BLaER1 treated with 17β-estradiol and CSF1 and Interleukin-3, amounts not matched to agents 10 nM and 100 nM (cell line): ENCODE data around the gene MASP2.
"Not testable (repeated sequence)": the region's sequence is repeated elsewhere in the genome, so short reads cannot be mapped to it uniquely, and the experiment has no call there.

Experiments used
- H3K27ac ChIP-seq, 11 experiments: shearing (Covaris generic); formaldehyde crosslinking; 2 replicates each; pipeline ENCODE4 v1.8.1; 2022
- H3K27me3 ChIP-seq, 11 experiments: shearing (Covaris generic); formaldehyde crosslinking; 2 replicates each; pipeline ENCODE4 v1.8.1; 2022
- H3K36me3 ChIP-seq, 11 experiments: shearing (Covaris generic); formaldehyde crosslinking; 2 replicates each; pipeline ENCODE4 v1.8.1; 2022
- H3K4me1 ChIP-seq, 10 experiments: shearing (Covaris generic); formaldehyde crosslinking; 2 replicates each; pipeline ENCODE4 v1.8.1; 2022
- H3K4me2 ChIP-seq, 11 experiments: shearing (Covaris generic); formaldehyde crosslinking; 2 replicates each; pipeline ENCODE4 v1.8.1; 2022
- H3K4me3 ChIP-seq, 10 experiments: shearing (Covaris generic); formaldehyde crosslinking; 2 replicates each; pipeline ENCODE4 v1.8.1; 2022
- H3K9ac ChIP-seq, 11 experiments: shearing (Covaris generic); formaldehyde crosslinking; 2 replicates each; pipeline ENCODE4 v1.8.1; 2022
- H3K9me3 ChIP-seq, 11 experiments: shearing (Covaris generic); formaldehyde crosslinking; replicated peaks in 1 of 11; 2 replicates each; pipeline ENCODE4 v1.8.1; 2022
- H4K20me1 ChIP-seq, 11 experiments: shearing (Covaris generic); formaldehyde crosslinking; 2 replicates each; pipeline ENCODE4 v1.8.1; 2022
- Cebpa-rat ChIP-seq, 11 experiments: shearing (Covaris generic); IDR thresholded peaks; 2 replicates each; pipeline ENCODE4 v1.8.1; 2022

Gene MASP2

GRCh38 chr1:10990828-10991227 lies 56.2 kb downstream of the MASP2 start:
- TF ChIP-seq Cebpa-rat (IDR thresholded peaks at IDR 0.05), result no peak
- no peaks in the 10 kb centered on the region for H3K36me3 ChIP-seq
- no peak overlapping the region for H3K9ac ChIP-seq
- no peak overlapping the region for H3K4me3 ChIP-seq
- H4K20me1 ChIP-seq, result no peaks in the 10 kb centered on the region
- peaks cover 2 to 34% (median 29%) of the 10 kb centered on the region in 10 experiments; a peak in 16 of 20 replicates for H3K4me1 ChIP-seq
- no peaks in the 10 kb centered on the region for H3K27me3 ChIP-seq
- peaks cover 0 to 17% (median 0%) of the 10 kb centered on the region in 11 experiments; a peak in 3 of 22 replicates for H3K9me3 ChIP-seq
- no peak overlapping the region for H3K27ac ChIP-seq
- H3K4me2 ChIP-seq, result peak overlapping the region in 8 of 11 experiments; percentile 8 to 62 (median 25); a peak in 12 of 22 replicates

GRCh38 chr1:10989920-10990516 lies 57.0 kb downstream of the MASP2 start:
- H3K4me1 ChIP-seq, result peaks cover 7 to 34% (median 30%) of the 10 kb centered on the region in 10 experiments; a peak in 17 of 20 replicates
- not testable (repeated sequence) for H4K20me1 ChIP-seq, H3K36me3 ChIP-seq, H3K27me3 ChIP-seq, H3K4me3 ChIP-seq, H3K9ac ChIP-seq, H3K27ac ChIP-seq
- peaks cover 0 to 17% (median 0%) of the 10 kb centered on the region in 11 experiments; a peak in 3 of 22 replicates for H3K9me3 ChIP-seq
- H3K4me2 ChIP-seq, result peak overlapping the region in 5 of 11 experiments; percentile 22 to 59 (median 27); a peak in 2 of 22 replicates

GRCh38 chr1:10989095-10989494 lies 57.9 kb downstream of the MASP2 start:
- Histone ChIP-seq H3K27me3 (no peaks in the 10 kb centered on the region), H3K4me1 (peaks cover 7 to 34% (median 30%) of the 10 kb centered on the region in 10 experiments; a peak in 17 of 20 replicates), H3K36me3 (no peaks in the 10 kb centered on the region), H3K9me3 (peaks cover 0 to 17% (median 0%) of the 10 kb centered on the region in 11 experiments; a peak in 3 of 22 replicates), H3K27ac (no peak overlapping the region), H3K4me2 (no peak overlapping the region), H3K9ac (no peak overlapping the region), H3K4me3 (no peak overlapping the region), H4K20me1 (no peaks in the 10 kb centered on the region)
- TF ChIP-seq Cebpa-rat (IDR thresholded peaks at IDR 0.05), result no peak

DNA sequence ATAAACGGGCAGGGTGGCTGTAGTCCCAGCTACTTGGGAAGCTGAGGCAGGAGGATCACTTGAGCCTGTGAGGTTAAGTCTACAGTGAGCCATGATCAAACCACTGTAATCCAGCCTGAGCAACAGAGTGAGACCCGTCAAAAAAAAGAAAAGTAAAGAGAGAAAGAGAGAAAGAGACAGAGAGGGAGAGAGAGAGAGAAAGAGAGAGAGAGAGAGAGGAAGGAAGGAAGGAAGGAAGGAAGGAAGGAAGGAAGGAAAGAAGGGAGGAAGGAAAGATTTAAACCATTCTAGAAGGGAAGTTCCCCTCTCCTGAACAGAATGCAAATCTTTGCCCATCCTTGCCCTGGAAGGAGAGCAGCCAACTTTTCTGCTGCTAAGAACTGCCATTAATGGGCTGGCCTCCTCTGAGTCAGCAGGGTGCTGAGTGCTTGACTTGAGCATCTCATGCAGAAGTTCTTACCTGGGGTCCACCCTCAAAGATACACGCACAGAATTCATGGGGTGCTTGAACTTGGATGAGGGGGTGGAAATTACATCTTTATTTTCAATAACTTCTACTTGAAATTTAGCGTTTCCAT lies 59.1 kb downstream of the MASP2 start:
- no peaks in the 10 kb centered on the region for H3K27me3 ChIP-seq
- H3K36me3 ChIP-seq, result no peaks in the 10 kb centered on the region
- no peak overlapping the region for H3K4me3 ChIP-seq
- no peak overlapping the region for H3K27ac ChIP-seq
- H3K4me2 ChIP-seq, result peak overlapping the region in 2 of 11 experiments; percentile 26 to 45; a peak in 3 of 22 replicates
- no peak for TF ChIP-seq Cebpa-rat (IDR thresholded peaks at IDR 0.05)
- H3K9ac ChIP-seq, result no peak overlapping the region
- peaks cover 7 to 34% (median 30%) of the 10 kb centered on the region in 10 experiments; a peak in 17 of 20 replicates for H3K4me1 ChIP-seq
- H4K20me1 ChIP-seq, result no peaks in the 10 kb centered on the region
- peaks cover 0 to 17% (median 0%) of the 10 kb centered on the region in 11 experiments; a peak in 3 of 22 replicates for H3K9me3 ChIP-seq

DNA sequence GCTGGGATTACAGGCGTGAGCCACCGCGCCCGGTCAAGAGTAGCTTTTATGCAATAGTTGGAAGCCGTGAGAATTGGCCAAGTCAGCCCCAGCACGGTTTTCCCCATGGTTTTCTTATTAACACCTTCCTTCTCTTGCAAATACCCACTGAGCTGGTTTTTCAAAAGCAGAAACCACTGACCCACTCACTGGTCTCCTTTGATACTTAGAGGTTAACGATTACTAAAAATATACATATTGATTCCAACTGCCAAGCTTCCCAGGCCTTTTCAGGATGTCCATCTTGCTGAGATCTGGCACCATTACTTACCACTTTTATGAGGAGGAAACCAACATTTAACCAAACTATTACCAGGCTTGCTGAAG lies 60.5 kb downstream of the MASP2 start:
- H3K4me2 ChIP-seq, result no peak overlapping the region
- no peak overlapping the region for H3K9ac ChIP-seq
- H3K9me3 ChIP-seq, result peaks cover 0 to 17% (median 0%) of the 10 kb centered on the region in 11 experiments; a peak in 3 of 22 replicates
- no peaks in the 10 kb centered on the region for H4K20me1 ChIP-seq
- H3K36me3 ChIP-seq, result no peaks in the 10 kb centered on the region
- H3K27ac ChIP-seq, result no peak overlapping the region
- no peak overlapping the region for H3K4me3 ChIP-seq
- peaks cover 7 to 24% (median 18%) of the 10 kb centered on the region in 10 experiments; a peak in 17 of 20 replicates for H3K4me1 ChIP-seq
- H3K27me3 ChIP-seq, result no peaks in the 10 kb centered on the region
- TF ChIP-seq Cebpa-rat (IDR thresholded peaks at IDR 0.05), result no peak

DNA sequence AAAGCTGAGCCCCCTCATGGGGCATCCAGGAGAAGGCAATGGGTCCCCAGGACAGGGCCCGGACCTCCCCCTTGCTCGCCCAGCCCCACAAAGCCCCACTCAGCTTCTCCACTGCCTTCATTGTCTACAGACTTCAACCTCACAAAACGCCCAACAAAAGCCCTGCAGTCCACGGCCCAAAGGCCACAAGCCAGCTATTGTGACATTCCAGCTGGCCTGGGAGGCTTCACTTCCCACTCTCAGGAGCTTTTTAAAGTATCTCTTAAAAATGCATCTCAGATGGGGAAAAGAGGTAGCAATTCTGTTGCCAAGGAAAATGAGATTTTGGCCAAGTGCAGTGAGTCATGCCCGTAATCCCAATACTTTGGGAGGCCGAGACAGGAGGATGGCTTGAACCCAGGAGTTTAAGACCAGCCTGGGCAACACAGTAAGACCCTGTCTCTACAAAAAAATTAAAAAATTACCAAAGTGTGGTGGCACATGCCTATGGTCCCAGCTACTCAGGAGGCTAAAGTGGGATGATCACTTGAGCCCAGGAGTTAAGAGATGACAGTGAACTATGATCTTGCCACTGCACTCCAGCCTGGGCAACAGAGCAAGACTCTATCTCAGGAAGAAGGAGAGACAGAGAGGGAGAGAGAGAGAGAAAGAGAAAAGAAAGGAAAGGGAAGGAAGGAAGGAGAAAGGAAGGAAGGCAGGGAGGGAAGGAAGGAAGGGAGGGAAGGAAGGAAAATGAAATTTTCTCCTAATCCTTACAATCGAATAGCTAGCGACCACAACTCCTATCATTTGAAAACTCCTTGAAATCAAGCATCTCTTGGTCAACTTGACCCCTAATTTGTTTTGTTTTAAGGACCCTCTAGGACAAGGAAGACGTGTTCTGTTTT lies 66.0 kb downstream of the MASP2 start:
- Histone ChIP-seq H3K9me3 (no peaks in the 10 kb centered on the region), H3K4me1 (peaks cover 0 to 27% (median 4%) of the 10 kb centered on the region in 10 experiments; a peak in 9 of 20 replicates), H3K27ac (no peak overlapping the region), H3K4me2 (peak overlapping the region in 1 of 11 experiments; percentile 31; a peak in 1 of 22 replicates), H3K9ac (no peak overlapping the region), H3K27me3 (no peaks in the 10 kb centered on the region), H3K36me3 (no peaks in the 10 kb centered on the region), H3K4me3 (no peak overlapping the region), H4K20me1 (no peaks in the 10 kb centered on the region)
- no peak for TF ChIP-seq Cebpa-rat (IDR thresholded peaks at IDR 0.05)

DNA sequence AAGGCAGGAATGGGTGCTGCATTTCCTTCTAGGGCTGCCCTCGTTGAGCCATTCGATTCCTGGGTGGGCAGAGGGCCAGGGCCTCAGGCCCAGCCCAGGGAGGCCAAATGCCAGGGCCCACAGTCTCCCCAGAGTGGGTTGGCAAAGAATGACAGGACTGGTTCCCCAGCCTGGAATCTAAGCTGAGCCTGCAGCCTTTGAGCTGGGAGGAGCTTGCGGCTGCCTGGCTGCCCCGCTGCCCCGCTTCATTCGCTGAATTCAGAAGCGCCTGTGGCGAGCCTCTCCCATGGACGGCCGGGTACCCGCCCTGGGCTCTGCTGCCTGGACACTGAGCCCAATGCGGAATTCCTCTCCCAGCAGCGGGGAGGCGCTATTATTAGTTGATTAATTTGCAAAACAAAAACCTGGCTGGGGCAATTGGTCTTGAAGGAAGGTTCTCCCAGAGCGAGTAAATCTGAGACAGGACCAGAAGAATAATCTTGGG lies 66.9 kb downstream of the MASP2 start:
- H3K36me3 ChIP-seq, result no peaks in the 10 kb centered on the region
- H3K4me1 ChIP-seq, result peaks cover 0 to 27% (median 2%) of the 10 kb centered on the region in 10 experiments; a peak in 7 of 20 replicates
- TF ChIP-seq Cebpa-rat (IDR thresholded peaks at IDR 0.05), result no peak
- peak overlapping the region in 1 of 11 experiments; percentile 58; a peak in 1 of 22 replicates for H3K4me2 ChIP-seq
- no peak overlapping the region for H3K4me3 ChIP-seq
- no peaks in the 10 kb centered on the region for H3K27me3 ChIP-seq
- H3K9me3 ChIP-seq, result no peaks in the 10 kb centered on the region
- H3K9ac ChIP-seq, result no peak overlapping the region
- no peak overlapping the region for H3K27ac ChIP-seq
- no peaks in the 10 kb centered on the region for H4K20me1 ChIP-seq

GRCh38 chr1:10979483-10979920 lies 67.5 kb downstream of the MASP2 start:
- no peaks in the 10 kb centered on the region for H3K36me3 ChIP-seq
- H3K27ac ChIP-seq, result no peak overlapping the region
- peaks cover 0 to 30% (median 3%) of the 10 kb centered on the region in 10 experiments; a peak in 9 of 20 replicates for H3K4me1 ChIP-seq
- H3K4me3 ChIP-seq, result no peak overlapping the region
- no peak overlapping the region for H3K9ac ChIP-seq
- H3K9me3 ChIP-seq, result peaks cover 0 to 3% (median 0%) of the 10 kb centered on the region in 11 experiments; a peak in 4 of 22 replicates
- H3K27me3 ChIP-seq, result no peaks in the 10 kb centered on the region
- H4K20me1 ChIP-seq, result no peaks in the 10 kb centered on the region
- peak overlapping the region in 4 of 11 experiments; percentile 16 to 58 (median 43); a peak in 6 of 22 replicates for H3K4me2 ChIP-seq
- TF ChIP-seq Cebpa-rat (IDR thresholded peaks at IDR 0.05), result no peak
